ENCODE results near the gene LIPN. TPM values are rescaled to one million over a fixed set of nuclear protein-coding genes. Genes with fewer than 3 reads are reported as not detected.

Gene LIPN
- total and polyA plus RNA-seq, 2 of the 8 experiments (the other 6 are each of a cell fraction or from before 2014, with no cell fraction given) = not detected

DNA sequence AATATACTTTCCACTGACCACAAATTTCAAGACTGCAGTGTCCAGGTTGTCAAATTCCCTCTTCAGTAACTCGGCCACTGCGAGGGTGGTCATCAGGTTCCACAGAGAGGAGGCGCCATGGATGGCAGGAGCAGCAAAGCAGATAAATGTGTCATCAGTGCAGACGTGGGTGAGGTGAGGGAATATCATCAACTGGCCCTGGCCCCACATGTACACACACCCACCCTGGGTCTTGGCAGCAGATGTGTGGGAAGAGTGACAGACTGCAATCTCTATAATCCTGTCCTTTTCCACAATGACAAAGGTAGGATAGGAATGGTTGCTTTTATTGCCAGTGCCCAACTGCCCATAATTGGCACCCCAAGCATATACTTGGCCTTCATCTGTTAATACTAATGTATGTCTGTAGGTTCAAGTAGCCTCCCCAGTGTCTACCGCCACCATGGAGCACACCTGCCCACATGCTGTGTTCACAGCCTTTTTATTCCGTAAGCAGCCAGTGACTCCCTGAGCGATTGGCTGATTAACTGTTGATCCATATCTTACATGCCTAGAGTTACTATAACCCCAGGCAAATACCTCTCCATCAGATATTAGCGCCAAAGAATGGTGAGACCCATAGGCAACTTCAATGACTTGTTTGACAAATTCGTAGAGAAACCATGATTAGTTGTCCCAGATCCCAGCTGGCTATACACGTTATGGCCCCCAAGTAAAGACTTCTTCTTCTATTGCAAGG, 26.4 kb downstream of the LIPN start (continued):
- no peak for TF ChIP-seq JUN (IDR thresholded peaks at IDR 0.05; ENCODE audit: low read depth, low read length)
- TF ChIP-seq CBX8 (IDR thresholded peaks at IDR 0.05; ENCODE audit: borderline replicate concordance, low read depth, low read length) = no peak
- TF ChIP-seq TAF1 (IDR thresholded peaks at IDR 0.05; ENCODE audit: low read depth, low read length) = no peak
- no peak for TF ChIP-seq SUZ12 (IDR thresholded peaks at IDR 0.05; ENCODE audit: low read length)
- no peak for TF ChIP-seq POLR2A (IDR thresholded peaks at IDR 0.05; ENCODE audit: control extremely low read depth in 1 of 2, low read depth in 2 of 2, low read length in 2 of 2)
- no peak for TF ChIP-seq KDM1A (IDR thresholded peaks at IDR 0.05; ENCODE audit: borderline replicate concordance, low read length)
